Measurements from ENCODE around the gene MROH2B. TPM values are rescaled to one million over a fixed set of nuclear protein-coding genes. Genes with fewer than 3 reads are reported as not detected.

MROH2B gene
- total RNA-seq, 1 donor from 2014 or later = not detected

GRCh38 chr5:40991168-40991980 lies 79.8 kb downstream of the MROH2B start:
- ATAC-seq (ENCODE audit: low read depth) (no peak), DNase-seq (no peak)
- intact Hi-C loops (cut with micrococcal nuclease) = no loop called here
- no peaks in the 10 kb centered on the region for H3K27me3 Mint-ChIP-seq
- H3K4me3 Mint-ChIP-seq = no peak overlapping the region
- CTCF ChIA-PET = no interaction called here
- POLR2A ChIA-PET = no interaction called here
- H3K9me3 Mint-ChIP-seq = peaks cover 9% of the 10 kb centered on the region
- H3K36me3 Mint-ChIP-seq (ENCODE audit: low read depth) = no peaks in the 10 kb centered on the region
- TF ChIP-seq, protein P1, sequence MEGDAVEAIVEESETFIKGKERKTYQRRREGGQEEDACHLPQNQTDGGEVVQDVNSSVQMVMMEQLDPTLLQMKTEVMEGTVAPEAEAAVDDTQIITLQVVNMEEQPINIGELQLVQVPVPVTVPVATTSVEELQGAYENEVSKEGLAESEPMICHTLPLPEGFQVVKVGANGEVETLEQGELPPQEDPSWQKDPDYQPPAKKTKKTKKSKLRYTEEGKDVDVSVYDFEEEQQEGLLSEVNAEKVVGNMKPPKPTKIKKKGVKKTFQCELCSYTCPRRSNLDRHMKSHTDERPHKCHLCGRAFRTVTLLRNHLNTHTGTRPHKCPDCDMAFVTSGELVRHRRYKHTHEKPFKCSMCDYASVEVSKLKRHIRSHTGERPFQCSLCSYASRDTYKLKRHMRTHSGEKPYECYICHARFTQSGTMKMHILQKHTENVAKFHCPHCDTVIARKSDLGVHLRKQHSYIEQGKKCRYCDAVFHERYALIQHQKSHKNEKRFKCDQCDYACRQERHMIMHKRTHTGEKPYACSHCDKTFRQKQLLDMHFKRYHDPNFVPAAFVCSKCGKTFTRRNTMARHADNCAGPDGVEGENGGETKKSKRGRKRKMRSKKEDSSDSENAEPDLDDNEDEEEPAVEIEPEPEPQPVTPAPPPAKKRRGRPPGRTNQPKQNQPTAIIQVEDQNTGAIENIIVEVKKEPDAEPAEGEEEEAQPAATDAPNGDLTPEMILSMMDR (IDR thresholded peaks at IDR 0.05) = no peak
- H3K4me1 Mint-ChIP-seq = no peaks in the 10 kb centered on the region
- H3K27ac Mint-ChIP-seq = no peak overlapping the region

DNA sequence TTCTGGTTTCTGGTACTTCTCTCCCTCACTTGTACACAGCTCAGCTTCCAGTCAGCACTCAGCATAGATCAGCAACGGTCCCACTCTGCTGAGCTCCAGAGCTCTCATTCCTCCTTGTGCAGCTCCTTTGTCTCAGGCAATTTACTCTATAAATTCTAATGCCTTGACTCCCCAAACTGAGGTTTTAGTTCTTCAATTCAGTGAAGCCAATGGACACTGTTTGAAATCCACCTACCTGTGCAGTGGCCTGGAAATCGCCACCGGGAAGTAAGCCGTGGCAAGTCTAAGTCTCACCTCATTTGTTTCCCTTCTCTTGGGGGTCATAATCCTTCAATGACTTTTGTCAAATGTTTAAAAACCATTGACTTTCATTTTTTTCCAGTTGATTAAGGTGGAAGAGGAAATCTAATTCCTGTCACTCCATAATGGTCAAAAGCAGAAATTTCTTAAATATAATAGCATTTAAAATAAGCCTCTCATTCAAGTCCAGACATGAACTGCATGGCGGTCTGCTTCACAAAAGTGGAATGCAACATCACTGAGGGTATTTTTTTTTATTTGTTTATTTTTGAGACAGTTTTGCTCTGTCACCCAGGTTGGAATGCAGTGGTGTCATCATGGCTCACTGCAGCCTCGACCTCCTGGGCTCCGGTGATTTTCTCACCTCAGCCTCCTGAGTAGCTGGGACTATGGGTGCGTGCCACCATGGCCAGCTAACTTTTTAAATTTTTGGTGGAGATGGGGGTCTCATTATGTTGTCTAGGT lies 82.2 kb downstream of the MROH2B start:
- CTCF ChIA-PET = no interaction called here
- Mint-ChIP-seq H3K27me3 (peaks cover 2% of the 10 kb centered on the region), H3K27ac (no peak overlapping the region), H3K4me3 (no peak overlapping the region), H3K4me1 (no peaks in the 10 kb centered on the region), H3K9me3 (peaks cover 9% of the 10 kb centered on the region), H3K36me3 (ENCODE audit: low read depth) (no peaks in the 10 kb centered on the region)
- DNase-seq = no peak
- intact Hi-C loops (cut with micrococcal nuclease) = no loop called here
- TF ChIP-seq, protein P1 (IDR thresholded peaks at IDR 0.05) = no peak
- ATAC-seq (ENCODE audit: low read depth) = no peak
- POLR2A ChIA-PET = no interaction called here

GRCh38 chr5:40987349-40987748 lies 83.8 kb downstream of the MROH2B start:
- no peak for ATAC-seq (ENCODE audit: low read depth)
- peaks cover 9% of the 10 kb centered on the region for H3K9me3 Mint-ChIP-seq
- no peak overlapping the region for H3K27ac Mint-ChIP-seq
- POLR2A ChIA-PET = no interaction called here
- DNase-seq = no peak
- CTCF ChIA-PET = no interaction called here
- intact Hi-C loops (cut with micrococcal nuclease) = no loop called here
- TF ChIP-seq, protein P1 (IDR thresholded peaks at IDR 0.05) = no peak
- H3K36me3 Mint-ChIP-seq (ENCODE audit: low read depth) = no peaks in the 10 kb centered on the region
- no peak overlapping the region for H3K4me3 Mint-ChIP-seq
- no peaks in the 10 kb centered on the region for H3K4me1 Mint-ChIP-seq
- H3K27me3 Mint-ChIP-seq = peaks cover 2% of the 10 kb centered on the region

DNA sequence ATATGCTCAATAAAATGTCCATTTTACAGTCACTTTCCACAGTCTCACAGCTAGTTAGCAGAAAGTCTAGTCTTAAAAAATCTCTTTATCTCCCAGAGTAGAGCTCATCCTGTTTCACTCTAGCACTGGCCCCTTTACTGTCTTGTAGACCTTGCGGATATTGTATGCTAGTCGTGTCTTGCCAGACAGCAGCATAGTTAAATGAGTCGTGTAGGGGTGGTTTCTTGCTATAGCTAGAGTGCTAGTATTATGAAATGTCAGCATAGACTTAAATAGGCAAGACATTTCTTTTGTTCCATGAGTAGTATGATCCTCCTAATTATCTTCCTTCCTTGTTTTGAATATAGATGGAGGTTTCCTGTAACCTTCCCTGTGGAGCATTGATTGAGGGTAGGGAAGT lies 84.5 kb downstream of the MROH2B start:
- peaks cover 9% of the 10 kb centered on the region for H3K9me3 Mint-ChIP-seq
- no peak overlapping the region for H3K27ac Mint-ChIP-seq
- ChIA-PET POLR2A (no interaction called here), CTCF (no interaction called here)
- no peaks in the 10 kb centered on the region for H3K4me1 Mint-ChIP-seq
- H3K4me3 Mint-ChIP-seq = no peak overlapping the region
- TF ChIP-seq, protein P1 (IDR thresholded peaks at IDR 0.05) = no peak
- DNase-seq = no peak
- H3K36me3 Mint-ChIP-seq (ENCODE audit: low read depth) = no peaks in the 10 kb centered on the region
- intact Hi-C loops (cut with micrococcal nuclease) = no loop called here
- peaks cover 2% of the 10 kb centered on the region for H3K27me3 Mint-ChIP-seq
- no peak for ATAC-seq (ENCODE audit: low read depth)

- intact Hi-C loops (cut with micrococcal nuclease) = no loop called here
- no peaks in the 10 kb centered on the region for H3K4me1 Mint-ChIP-seq
- POLR2A ChIA-PET = no interaction called here
- no peak overlapping the region for H3K27ac Mint-ChIP-seq
- TF ChIP-seq, protein P1 (IDR thresholded peaks at IDR 0.05) = no peak
- CTCF ChIA-PET = no interaction called here
- no peak overlapping the region for H3K4me3 Mint-ChIP-seq
- no peak for DNase-seq
- peaks cover 2% of the 10 kb centered on the region for H3K27me3 Mint-ChIP-seq
- ATAC-seq (ENCODE audit: low read depth) = no peak
- no peaks in the 10 kb centered on the region for H3K36me3 Mint-ChIP-seq (ENCODE audit: low read depth)
- peaks cover 9% of the 10 kb centered on the region for H3K9me3 Mint-ChIP-seq
Measured at GRCh38 chr5:40985501-40985900, 85.6 kb downstream of the MROH2B start.
